A673 (cell line): ENCODE measurements around the gene MIS18A.

Source experiments
- CTCF ChIP-seq: fragments of 300-800, 200-600 bp; sonication (generic); conservative IDR thresholded peaks from 2 replicates; pipeline ENCODE4 v1.5.1; 2017; ENCODE audit warnings: low read depth, mild to moderate bottlenecking, antibody characterized with exemption, low read length, moderate library complexity, mixed read lengths
- EZH2 ChIP-seq: fragments of 200-600 bp; sonication (generic); IDR thresholded peaks from 2 replicates; pipeline ENCODE4 v1.6.1; 2017; ENCODE audit warnings: borderline replicate concordance, low read depth, mild to moderate bottlenecking, mixed read lengths, antibody characterized with exemption, low read length; ENCODE audit not compliant: poor library complexity, severe bottlenecking

GRCh38 chr21:32298658-32299081 lies 19.8 kb upstream of the MIS18A start, which contains the start of gene MRAP:
- TF ChIP-seq EZH2 (no peak), CTCF (no peak)
